Kidney (tissue), 22 donors: ENCODE data around the gene OR51I2. TPM values are rescaled to one million over a fixed set of nuclear protein-coding genes. Genes with fewer than 3 reads are reported as not detected.

Source experiments
- DNase-seq, 5 donors: peaks; one replicate each; pipeline ENCODE4 v3.0.0-alpha.2; 2013 to 2020
- FAIRE-seq: peaks from 2 replicates; lab custom pipeline; 2012; peaks lifted over from hg19 to GRCh38; lab: Jason Lieb, UNC
- H3K27ac ChIP-seq, 2 donors: one replicate each; pipeline ENCODE4 v1.7.0; 2013; ENCODE audit warnings: low read depth in 2 of 2, low read length in 2 of 2, inconsistent platforms in 1 of 2
- H3K27me3 ChIP-seq: one replicate; pipeline ENCODE4 v1.7.1; 2013; ENCODE audit warnings: low read length, inconsistent platforms; ENCODE audit not compliant: control insufficient read depth, insufficient read depth
- H3K36me3 ChIP-seq, 3 donors: one replicate each; pipeline versions ENCODE4 v1.7.0 to v1.7.1; 2013; ENCODE audit warnings: low read length in 3 of 3, control low read depth in 1 of 3, inconsistent platforms in 1 of 3; ENCODE audit not compliant: insufficient read depth in 3 of 3, control insufficient read depth in 2 of 3
- H3K4me1 ChIP-seq, 3 donors: one replicate each; pipeline versions ENCODE4 v1.7.0 to v1.7.1; 2013; ENCODE audit warnings: low read length in 3 of 3, inconsistent platforms in 1 of 3, low read depth in 1 of 3; ENCODE audit not compliant: control insufficient read depth in 2 of 3, insufficient read depth in 2 of 3
- H3K4me3 ChIP-seq, 3 donors: one replicate each; pipeline versions ENCODE4 v1.7.0 to v1.8.1; 2013; ENCODE audit warnings: low read length in 3 of 3, control low read depth in 1 of 3, inconsistent platforms in 1 of 3
- H3K9ac ChIP-seq, 3 donors: one replicate each; pipeline versions ENCODE4 v1.7.0 to v1.7.1; 2013; ENCODE audit warnings: low read length in 3 of 3, control low read depth in 1 of 3, inconsistent platforms in 1 of 3
- H3K9me3 ChIP-seq, 3 donors: one replicate each; pipeline versions ENCODE4 v1.7.0 to v1.7.1; 2013; ENCODE audit warnings: low read length in 3 of 3, control low read depth in 1 of 3, inconsistent platforms in 1 of 3; ENCODE audit not compliant: control insufficient read depth in 2 of 3, insufficient read depth in 1 of 3
- intact Hi-C: fragments of 100-400 bp; cut with DNase I; formaldehyde crosslinking; loops from one replicate; pipeline ENCODE4 v1.11.1; 2022
- long read RNA-seq, 10 donors: library from polyadenylated mRNA in 1 of 10; unstranded in 1 of 10; transcript quantifications; one replicate each; pipeline ENCODE4 v2.0.0 and lab custom pipeline, GENCODE V29; 2021 to 2026
- polyA plus RNA-seq: library from polyadenylated mRNA; stranded (reverse); fragments of 350-450 nt; fragmentation: Illumina TruSeq; extraction: RNeasy Lipid Tissue Mini Kit (QIAGEN cat#74804); gene quantifications from one replicate; pipeline ENCODE4 v1.2.3, GENCODE V29; 2014; ENCODE audit warnings: low read depth, low replicate concordance; ENCODE audit not compliant: insufficient read depth
- total RNA-seq: library from RNA; stranded (reverse); fragmentation: NEBNext Ultra II Directional; extraction: Animal tissue kit (Norgen Biotek cat#: 25700); gene quantifications from one replicate; pipeline ENCODE4 v1.2.1, GENCODE V29; 2021
- TF ChIP-seq, protein P1 (sequence below): IDR thresholded peaks from 3 replicates; pipeline ENCODE4 v1.5.1; 2012; ENCODE audit warnings: mild to moderate bottlenecking, moderate library complexity, borderline replicate concordance; ENCODE audit not compliant: insufficient read depth; ENCODE audit errors: extremely low read depth
- donor health status: control.
- donor health status: control.
- donor health status: control.
- donor health status: control.
- donor health status: control.
- donor health status: DM: yes; HTN: yes; CAD: no.
- donor health status: Normal renal cell carcinoma (clear cell type).

Gene OR51I2, protein sequence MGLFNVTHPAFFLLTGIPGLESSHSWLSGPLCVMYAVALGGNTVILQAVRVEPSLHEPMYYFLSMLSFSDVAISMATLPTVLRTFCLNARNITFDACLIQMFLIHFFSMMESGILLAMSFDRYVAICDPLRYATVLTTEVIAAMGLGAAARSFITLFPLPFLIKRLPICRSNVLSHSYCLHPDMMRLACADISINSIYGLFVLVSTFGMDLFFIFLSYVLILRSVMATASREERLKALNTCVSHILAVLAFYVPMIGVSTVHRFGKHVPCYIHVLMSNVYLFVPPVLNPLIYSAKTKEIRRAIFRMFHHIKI
- total RNA-seq (not detected), polyA plus RNA-seq (not detected)
- long read RNA-seq, donor 1 = 0 reads
- long read RNA-seq, donor 2 = 0 reads
- long read RNA-seq, donor 3 = 0 reads
- long read RNA-seq, donor 4 = 0 reads
- long read RNA-seq, donor 5 = 0 reads
- long read RNA-seq, donor 6 = 0 reads
- long read RNA-seq, donor 7 = 0 reads
- long read RNA-seq, donor 8 = 0 reads
- long read RNA-seq, donor 9 = 0 reads
- long read RNA-seq, donor 10 = 0 reads

- Histone ChIP-seq H3K36me3 (no peaks in the 10 kb centered on the region), H3K4me1 (no peaks in the 10 kb centered on the region), H3K27ac (no peak within 1 kb of the TSS), H3K9ac (no peak within 1 kb of the TSS), H3K9me3 (no peaks in the 10 kb centered on the region), H3K4me3 (no peak within 1 kb of the TSS), H3K27me3 (no peaks in the 10 kb centered on the region)
- TF ChIP-seq, protein P1, sequence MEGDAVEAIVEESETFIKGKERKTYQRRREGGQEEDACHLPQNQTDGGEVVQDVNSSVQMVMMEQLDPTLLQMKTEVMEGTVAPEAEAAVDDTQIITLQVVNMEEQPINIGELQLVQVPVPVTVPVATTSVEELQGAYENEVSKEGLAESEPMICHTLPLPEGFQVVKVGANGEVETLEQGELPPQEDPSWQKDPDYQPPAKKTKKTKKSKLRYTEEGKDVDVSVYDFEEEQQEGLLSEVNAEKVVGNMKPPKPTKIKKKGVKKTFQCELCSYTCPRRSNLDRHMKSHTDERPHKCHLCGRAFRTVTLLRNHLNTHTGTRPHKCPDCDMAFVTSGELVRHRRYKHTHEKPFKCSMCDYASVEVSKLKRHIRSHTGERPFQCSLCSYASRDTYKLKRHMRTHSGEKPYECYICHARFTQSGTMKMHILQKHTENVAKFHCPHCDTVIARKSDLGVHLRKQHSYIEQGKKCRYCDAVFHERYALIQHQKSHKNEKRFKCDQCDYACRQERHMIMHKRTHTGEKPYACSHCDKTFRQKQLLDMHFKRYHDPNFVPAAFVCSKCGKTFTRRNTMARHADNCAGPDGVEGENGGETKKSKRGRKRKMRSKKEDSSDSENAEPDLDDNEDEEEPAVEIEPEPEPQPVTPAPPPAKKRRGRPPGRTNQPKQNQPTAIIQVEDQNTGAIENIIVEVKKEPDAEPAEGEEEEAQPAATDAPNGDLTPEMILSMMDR = no peak
- no peak for DNase-seq
- intact Hi-C loops = no loop called here
- no peak for FAIRE-seq
These were observed at the start of gene OR51I2 for GRCh38 chr11:5449023-5449422. Gene OR51I2 (plus strand): TSS chr11:5449323. CDS start chr11:5453489, 4,166 bp downstream.

DNA sequence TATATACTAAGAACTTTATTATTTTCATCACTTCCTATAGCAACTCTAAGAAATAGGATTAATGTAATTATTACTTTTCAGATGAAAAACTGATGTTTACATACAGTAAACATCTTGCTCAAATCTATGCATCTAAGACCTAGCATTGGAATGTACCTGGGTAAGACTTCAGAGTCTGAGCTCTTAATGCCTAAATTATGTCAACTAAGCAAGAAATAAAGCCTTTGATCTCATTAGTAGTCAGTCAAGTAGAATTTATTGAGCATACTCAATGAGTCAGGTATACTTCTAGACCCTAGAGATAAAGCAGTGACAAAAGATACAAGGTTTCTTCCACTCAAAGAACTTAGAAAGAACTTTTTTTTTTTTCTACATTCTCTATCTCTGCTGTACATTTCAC lies 44.0 kb upstream of the OR51I2 start:
- H3K9me3 ChIP-seq = no peaks in the 10 kb centered on the region
- no peak overlapping the region for H3K27ac ChIP-seq
- FAIRE-seq = no peak
- no peaks in the 10 kb centered on the region for H3K36me3 ChIP-seq
- no peaks in the 10 kb centered on the region for H3K27me3 ChIP-seq
- H3K4me1 ChIP-seq = no peaks in the 10 kb centered on the region
- TF ChIP-seq, protein P1 = no peak
- no peak overlapping the region for H3K9ac ChIP-seq
- no peak for DNase-seq
- intact Hi-C loops = no loop called here
- H3K4me3 ChIP-seq = no peak overlapping the region

DNA sequence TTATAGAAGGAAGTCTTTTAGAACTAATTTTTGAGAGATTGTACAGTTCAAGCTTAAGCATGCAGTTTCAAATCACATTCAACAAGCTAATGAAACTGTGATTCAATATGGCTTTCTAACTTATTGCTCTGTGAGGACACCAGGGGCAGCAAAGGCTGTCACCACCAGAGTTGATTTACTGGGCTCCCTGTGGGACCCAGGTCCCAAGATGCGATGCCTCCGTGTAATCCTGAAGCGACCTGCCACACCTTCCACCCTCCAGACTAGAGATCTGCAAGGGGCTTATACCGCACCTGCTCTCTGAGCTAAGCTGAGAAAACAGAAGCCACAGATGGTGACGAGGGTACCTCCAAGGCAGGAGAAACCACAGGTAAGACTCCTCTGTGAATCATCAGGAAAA lies 28.1 kb upstream of the OR51I2 start:
- intact Hi-C loops = no loop called here
- Histone ChIP-seq H3K9ac (no peak overlapping the region), H3K4me1 (no peaks in the 10 kb centered on the region), H3K27ac (no peak overlapping the region), H3K9me3 (no peaks in the 10 kb centered on the region), H3K4me3 (no peak overlapping the region), H3K36me3 (no peaks in the 10 kb centered on the region), H3K27me3 (no peaks in the 10 kb centered on the region)
- DNase-seq (no peak), FAIRE-seq (no peak)
- TF ChIP-seq, protein P1 = no peak
